HEK293T (cell line): Measurements from ENCODE around the gene POLR2I.

ENCODE experiments used
- CTCF ChIA-PET: fragments of 350-600 bp; formaldehyde crosslinking; extraction: SDS; loops from one replicate; lab custom pipeline; 2021; ENCODE audit warnings: antibody characterized with exemption, inconsistent platforms; lab: Yijun Ruan, JAX
- POLR2A ChIA-PET: fragments of 350-600 bp; formaldehyde crosslinking; extraction: SDS; loops from one replicate; lab custom pipeline; 2020; ENCODE audit warnings: antibody characterized with exemption, inconsistent platforms; lab: Yijun Ruan, JAX
- DNase-seq: peaks from one replicate; pipeline ENCODE4 v3.0.0; 2012; ENCODE audit warnings: mixed read lengths; ENCODE audit errors: extremely low spot score
- ARNT ChIP-seq: fragments of 450-650 bp; IDR thresholded peaks from 2 replicates; pipeline ENCODE4 v1.6.1; 2017; ENCODE audit warnings: mild to moderate bottlenecking
- BHLHE40 ChIP-seq: fragments of 450-650 bp; IDR thresholded peaks from 2 replicates; pipeline ENCODE4 v1.6.1; 2016; ENCODE audit warnings: mild to moderate bottlenecking, moderate library complexity, borderline replicate concordance
- CTBP1 ChIP-seq: fragments of 450-650 bp; IDR thresholded peaks from 2 replicates; pipeline ENCODE4 v1.6.1; 2016; ENCODE audit warnings: borderline replicate concordance
- ELF4 ChIP-seq: fragments of 450-650 bp; IDR thresholded peaks from 2 replicates; pipeline ENCODE4 v1.6.1; 2017; ENCODE audit warnings: antibody characterized with exemption
- FOXA1 ChIP-seq: fragments of 450-650 bp; IDR thresholded peaks from 2 replicates; pipeline ENCODE4 v1.6.1; 2016; ENCODE audit warnings: mild to moderate bottlenecking
- FOXK2 ChIP-seq: fragments of 450-650 bp; IDR thresholded peaks from 2 replicates; pipeline ENCODE4 v1.6.1; 2016; ENCODE audit warnings: mild to moderate bottlenecking
- FOXM1 ChIP-seq: fragments of 450-650 bp; IDR thresholded peaks from 2 replicates; pipeline ENCODE4 v1.6.1; 2017; ENCODE audit warnings: mild to moderate bottlenecking, borderline replicate concordance
- HDGF ChIP-seq: fragments of 450-650 bp; IDR thresholded peaks from 2 replicates; pipeline ENCODE4 v1.6.1; 2017; ENCODE audit warnings: antibody characterized with exemption, borderline replicate concordance
- L3MBTL2 ChIP-seq: fragments of 450-650 bp; conservative IDR thresholded peaks from 2 replicates; pipeline ENCODE4 v1.6.1; 2016; ENCODE audit warnings: mild to moderate bottlenecking
- LEF1 ChIP-seq: fragments of 450-650 bp; IDR thresholded peaks from 2 replicates; pipeline ENCODE4 v1.6.1; 2017; ENCODE audit warnings: mild to moderate bottlenecking, borderline replicate concordance
- NFRKB ChIP-seq: fragments of 450-650 bp; IDR thresholded peaks from 2 replicates; pipeline ENCODE4 v1.6.1; 2016; ENCODE audit warnings: mild to moderate bottlenecking, moderate library complexity
- PKNOX1 ChIP-seq: fragments of 450-650 bp; IDR thresholded peaks from 2 replicates; pipeline ENCODE4 v1.6.1; 2016
- SP1 ChIP-seq: fragments of 450-650 bp; IDR thresholded peaks from 2 replicates; pipeline ENCODE4 v1.6.1; 2017
- SUZ12 ChIP-seq: fragments of 450-650 bp; IDR thresholded peaks from 2 replicates; pipeline ENCODE4 v1.6.1; 2016; ENCODE audit warnings: mild to moderate bottlenecking
- TARDBP ChIP-seq: fragments of 450-650 bp; IDR thresholded peaks from 2 replicates; pipeline ENCODE4 v1.6.1; 2016
- ZNF384 ChIP-seq: fragments of 450-650 bp; IDR thresholded peaks from 2 replicates; pipeline ENCODE4 v1.6.1; 2016

POLR2I gene

GRCh38 chr19:36152352-36153091 is 37.8 kb upstream of the POLR2I start, which contains the start of gene COX7A1:
Gene COX7A1 (minus strand): TSS chr19:36152447. CDS start chr19:36152407, 40 bp downstream.
- POLR2A ChIA-PET: interaction anchor here (1.0 kb wide), 1 partner anchor 38 kb away, joined by 4 read pairs; the partner anchor contains the start of genes POLR2I and TBCB
- CTCF ChIA-PET: no interaction called here
- TF ChIP-seq LEF1 (no peak), NFRKB (no peak), SUZ12 (no peak), ELF4 (no peak)
- no peak for DNase-seq

GRCh38 chr19:36152019-36152351 is 37.3 kb upstream of the POLR2I start:
- CTCF ChIA-PET: no interaction called here
- POLR2A ChIA-PET: no interaction called here

GRCh38 chr19:36151144-36152018 is 36.7 kb upstream of the POLR2I start:
- POLR2A ChIA-PET: interaction anchor here (0.9 to 1.2 kb wide), 3 partner anchors 15 to 37 kb away, joined by 3 to 4 read pairs (median 3); partner anchors contain the start of gene POLR2I
- TF ChIP-seq NFRKB: no peak
- TF ChIP-seq FOXA1: no peak
- no peak for TF ChIP-seq FOXM1
- TF ChIP-seq ARNT: no peak
- TF ChIP-seq ZNF384: no peak
- no peak for TF ChIP-seq CTBP1
- TF ChIP-seq TARDBP: no peak
- TF ChIP-seq LEF1: no peak
- TF ChIP-seq ELF4: no peak
- no peak for TF ChIP-seq FOXK2
- TF ChIP-seq BHLHE40: no peak
- no peak for TF ChIP-seq SP1
- DNase-seq: no peak
- CTCF ChIA-PET: interaction anchor here (0.6 kb wide), 1 partner anchor 18 kb away, joined by 3 read pairs; no protein-coding TSS in a partner anchor

More at GRCh38 chr19:36152019-36152351, 37.3 kb upstream of the POLR2I start:
- no peak for TF ChIP-seq PKNOX1
- no peak for TF ChIP-seq ARNT
- no peak for TF ChIP-seq L3MBTL2
- TF ChIP-seq ZNF384: no peak
- TF ChIP-seq FOXA1: no peak
- no peak for TF ChIP-seq SUZ12
- no peak for TF ChIP-seq NFRKB
- TF ChIP-seq ELF4: no peak
- no peak for TF ChIP-seq FOXK2
- TF ChIP-seq BHLHE40: no peak
- no peak for TF ChIP-seq FOXM1
- TF ChIP-seq CTBP1: no peak
- no peak for TF ChIP-seq TARDBP
- no peak for TF ChIP-seq HDGF
- no peak for DNase-seq

- CTCF ChIA-PET: interaction anchor here (0.6 kb wide), 1 partner anchor 19 kb away, joined by 3 read pairs; no protein-coding TSS in a partner anchor
- TF ChIP-seq PKNOX1: no peak
- TF ChIP-seq HDGF: no peak
- TF ChIP-seq NFRKB: no peak
- no peak for TF ChIP-seq ARNT
- DNase-seq: no peak
- POLR2A ChIA-PET: interaction anchor here (0.9 to 1.2 kb wide), 3 partner anchors 15 to 36 kb away, joined by 3 to 4 read pairs (median 3); partner anchors contain the start of gene POLR2I
These were observed 35.9 kb upstream of the POLR2I start for GRCh38 chr19:36150586-36150985.

GRCh38 chr19:36149673-36150406 is 35.2 kb upstream of the POLR2I start:
- CTCF ChIA-PET: no interaction called here

GRCh38 chr19:36144624-36145023 is 29.9 kb upstream of the POLR2I start:
- POLR2A ChIA-PET: interaction anchor here (0.8 to 1.2 kb wide), 2 partner anchors 17 to 24 kb away, joined by 4 to 5 read pairs; no protein-coding TSS in a partner anchor
- no peak for DNase-seq
- CTCF ChIA-PET: no interaction called here
- no peak for TF ChIP-seq FOXK2
- no peak for TF ChIP-seq BHLHE40
- no peak for TF ChIP-seq FOXM1
- no peak for TF ChIP-seq PKNOX1
- TF ChIP-seq NFRKB: no peak
- TF ChIP-seq SP1: no peak
- no peak for TF ChIP-seq LEF1

More at GRCh38 chr19:36149673-36150406, 35.2 kb upstream of the POLR2I start:
- POLR2A ChIA-PET: no interaction called here
- no peak for TF ChIP-seq TARDBP
- no peak for TF ChIP-seq BHLHE40
- TF ChIP-seq HDGF: no peak
- TF ChIP-seq FOXK2: no peak
- no peak for TF ChIP-seq LEF1
- no peak for DNase-seq
